HG03196 (cell line): ENCODE data around the gene MOBP.

Source experiments
- ATAC-seq: cut with Tn5 transposase; IDR thresholded peaks from one replicate; pipeline ENCODE4 v1.9.1; 2021; ENCODE audit not compliant: unreplicated experiment

The MOBP gene

GRCh38 chr3:39491733-39492350 is 24.4 kb downstream of the MOBP start:
- ATAC-seq = no peak

GRCh38 chr3:39494781-39495180 is 27.3 kb downstream of the MOBP start:
- ATAC-seq = no peak

GRCh38 chr3:39497753-39498152 is 30.3 kb downstream of the MOBP start:
- no peak for ATAC-seq

DNA sequence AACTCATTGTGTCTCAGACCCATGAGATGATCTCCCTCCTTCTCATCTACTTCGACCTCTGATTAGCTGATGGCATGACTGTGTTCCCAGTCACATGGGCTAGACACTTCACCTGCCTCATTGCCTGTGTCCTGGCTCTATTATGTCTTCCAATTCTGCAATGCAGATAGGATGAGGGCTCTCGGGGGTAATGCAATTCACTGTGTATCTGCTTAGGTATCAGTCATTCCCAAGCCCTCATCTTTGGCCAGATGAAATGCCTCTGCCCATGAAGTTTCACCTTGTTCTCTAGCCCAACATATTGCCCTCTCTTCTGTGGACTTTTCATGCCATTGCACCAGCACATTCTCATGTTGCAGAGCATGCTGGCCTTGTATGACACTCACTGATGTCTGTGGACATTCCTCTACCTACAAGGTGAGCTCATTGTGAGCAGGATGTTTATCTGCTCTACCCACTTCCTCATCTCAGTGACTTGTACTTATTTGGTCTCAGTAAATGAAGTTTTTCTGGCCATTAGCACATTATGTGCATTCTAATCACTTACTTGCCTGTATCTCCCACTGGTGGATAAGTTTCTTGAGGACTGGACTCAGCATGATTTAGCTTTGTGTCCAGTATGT is 32.3 kb downstream of the MOBP start:
- ATAC-seq = no peak

DNA sequence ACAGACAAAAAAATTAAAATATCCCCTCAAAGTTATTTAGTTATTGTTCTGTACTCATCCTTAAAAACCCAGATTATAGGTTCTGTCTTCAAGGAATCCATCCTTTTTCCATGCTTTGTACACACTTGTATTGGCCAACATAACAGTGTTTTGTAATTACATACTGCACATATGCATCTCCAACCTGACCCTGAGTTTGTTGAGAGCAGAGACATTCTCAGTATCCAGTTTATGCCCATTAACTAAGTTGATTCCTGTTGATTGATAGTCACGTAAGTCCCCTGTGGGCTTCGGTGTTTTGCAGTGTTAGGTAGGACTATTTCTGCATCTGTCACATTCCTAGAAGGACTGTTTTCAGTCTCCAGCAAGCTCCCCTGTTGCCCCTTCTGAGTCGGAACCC is 33.6 kb downstream of the MOBP start:
- no peak for ATAC-seq

GRCh38 chr3:39501968-39502837 is 34.7 kb downstream of the MOBP start:
- no peak for ATAC-seq

- ATAC-seq = no peak
Observed at GRCh38 chr3:39502838-39503145, 35.3 kb downstream of the MOBP start.

DNA sequence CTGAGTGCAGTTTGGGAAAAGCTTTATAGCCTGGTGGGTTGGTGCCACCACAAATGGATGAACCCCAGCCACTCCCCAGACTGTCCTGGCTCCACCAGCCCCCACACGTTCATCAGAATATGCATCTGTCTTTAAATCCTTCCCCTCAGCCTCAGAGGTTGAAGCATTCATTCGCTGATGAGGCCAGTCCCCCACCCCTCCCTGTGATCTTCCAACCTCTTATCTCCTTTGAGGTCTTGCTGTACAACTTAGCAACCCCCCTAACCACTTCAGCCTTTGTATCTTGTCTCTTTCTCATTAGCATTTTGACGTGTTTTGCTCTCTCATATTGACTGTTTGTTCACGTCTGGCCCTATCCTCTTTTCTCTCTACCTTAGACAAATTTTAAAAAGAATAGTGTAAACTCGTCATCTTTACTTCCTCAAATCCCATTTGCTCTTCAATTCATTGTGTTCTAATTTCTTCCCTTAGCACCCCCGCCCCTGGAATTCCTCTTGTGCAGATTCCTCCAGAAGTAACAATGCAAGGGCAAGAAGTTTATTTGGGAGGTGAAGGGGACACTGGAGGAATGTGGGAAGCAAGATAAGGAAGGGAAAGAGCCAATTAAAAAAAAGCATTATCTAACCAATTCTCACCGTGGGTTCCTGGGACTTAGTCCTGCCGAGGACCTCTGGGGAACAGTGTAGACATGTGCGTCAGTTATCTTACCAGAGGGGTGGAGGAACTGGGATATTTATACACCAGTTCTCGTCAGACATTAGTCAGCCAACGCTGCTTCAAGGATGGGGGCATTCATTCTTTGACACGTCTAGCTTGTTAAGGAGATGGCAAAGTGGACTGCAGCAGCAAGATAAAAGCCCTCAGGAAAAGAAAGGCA is 38.6 kb downstream of the MOBP start:
- no peak for ATAC-seq

DNA sequence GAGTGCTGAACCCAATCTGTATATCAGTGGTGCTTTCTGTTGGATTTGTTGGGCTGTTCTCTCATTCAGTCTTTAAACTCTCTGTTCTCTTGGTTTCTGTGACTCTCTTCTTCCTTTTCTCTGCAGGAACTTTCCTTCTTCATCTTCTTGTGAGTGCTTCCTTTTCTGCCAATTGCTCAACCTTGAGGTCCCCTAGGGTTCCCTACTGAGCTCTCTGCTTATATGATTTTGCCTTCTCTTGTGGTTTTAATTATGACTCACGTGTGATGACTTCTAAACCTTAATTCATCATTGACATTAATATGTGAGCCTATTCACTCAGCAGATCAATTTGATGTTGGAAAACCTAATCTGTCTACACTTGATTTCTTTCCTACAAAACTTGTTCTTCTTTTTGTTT is 39.4 kb downstream of the MOBP start:
- no peak for ATAC-seq

GRCh38 chr3:39513791-39514369 is 46.4 kb downstream of the MOBP start:
- ATAC-seq = no peak

- no peak for ATAC-seq
Observed at GRCh38 chr3:39515681-39516441, 48.4 kb downstream of the MOBP start.

GRCh38 chr3:39519103-39519502 is 51.6 kb downstream of the MOBP start:
- ATAC-seq = no peak

GRCh38 chr3:39519554-39520288 is 52.2 kb downstream of the MOBP start:
- no peak for ATAC-seq

GRCh38 chr3:39521456-39521855 is 54.0 kb downstream of the MOBP start:
- ATAC-seq = no peak

DNA sequence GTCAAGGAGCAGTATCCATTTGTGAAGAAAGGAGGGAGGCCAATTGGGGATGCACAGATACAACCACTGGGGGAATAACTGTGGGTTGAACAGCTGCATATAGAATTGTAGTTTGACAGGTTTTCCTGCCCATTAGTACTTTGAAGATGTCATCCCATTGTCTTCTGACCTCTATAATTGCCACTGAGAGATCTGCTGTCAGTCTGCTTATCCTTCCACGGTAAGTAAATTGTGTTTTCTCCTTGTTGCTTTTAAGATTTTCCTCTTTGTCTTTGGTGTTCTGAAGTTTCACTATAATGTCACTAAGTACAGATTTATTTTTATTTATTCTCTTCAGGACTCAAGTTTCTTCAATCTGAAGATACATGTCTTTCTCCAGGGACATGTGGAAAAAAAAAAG is 56.6 kb downstream of the MOBP start:
- ATAC-seq = no peak

DNA sequence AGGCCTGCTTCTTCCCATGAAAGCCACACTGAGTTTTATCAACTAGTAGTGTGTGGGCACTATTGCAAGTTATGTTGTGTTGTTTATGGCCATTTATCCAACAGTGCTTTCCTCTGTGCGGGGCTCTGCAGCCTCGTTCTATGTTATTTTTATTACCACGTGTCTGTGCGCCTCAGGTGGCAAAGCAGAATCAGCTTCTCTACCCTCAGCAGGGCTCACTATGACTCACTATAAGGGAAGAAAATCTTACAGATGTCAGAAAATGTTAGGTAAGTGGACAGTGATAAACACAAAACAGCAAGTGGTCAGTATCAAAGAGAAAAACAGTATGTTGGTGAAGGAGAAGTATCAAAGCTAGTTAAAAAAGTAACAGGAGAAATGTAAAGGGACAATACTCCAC is 61.4 kb downstream of the MOBP start:
- no peak for ATAC-seq

GRCh38 chr3:39529577-39529976 is 62.1 kb downstream of the MOBP start:
- no peak for ATAC-seq

DNA sequence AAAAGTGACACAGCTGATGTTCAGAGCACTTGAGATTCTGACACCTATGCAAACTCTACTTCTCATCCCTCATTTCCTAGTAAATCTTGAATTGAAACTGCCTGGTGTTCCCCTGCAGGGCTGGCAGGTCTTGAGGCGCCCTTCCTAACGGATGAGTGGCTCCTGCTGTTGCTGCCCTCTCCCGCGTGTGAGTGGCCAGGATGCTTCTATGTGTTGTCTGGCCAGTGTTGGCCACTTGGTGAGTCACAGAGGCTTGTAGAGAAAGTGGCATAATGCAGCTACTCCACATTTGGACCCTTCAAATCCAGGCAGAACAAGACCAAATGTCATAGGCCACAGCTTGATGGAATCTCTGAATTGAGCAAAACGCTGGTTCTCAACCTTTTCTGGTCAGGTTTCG is 63.6 kb downstream of the MOBP start:
- no peak for ATAC-seq

GRCh38 chr3:39531665-39532064 is 64.2 kb downstream of the MOBP start:
- no peak for ATAC-seq

- ATAC-seq = no peak
Observed at GRCh38 chr3:39532777-39533176, 65.3 kb downstream of the MOBP start.
